ENCODE data around the gene ZSCAN5C. TPM values are rescaled to one million over a fixed set of nuclear protein-coding genes. Genes with fewer than 3 reads are reported as not detected.
"Not testable (repeated sequence)": the region's sequence is repeated elsewhere in the genome, so short reads cannot be mapped to it uniquely, and the experiment has no call there.

ZSCAN5C gene
- total RNA-seq, 1 donor: not detected

- TF ChIP-seq CTCF (IDR thresholded peaks at IDR 0.05; ENCODE audit: insufficient read depth, low read depth, low read length): no peak
- no peak overlapping the region for H3K4me3 ChIP-seq (ENCODE audit: low read depth, low read length)
- DNase-seq (ENCODE audit: low read depth): no peak
Observed at GRCh38 chr19:56191115-56191514, 11.0 kb upstream of the ZSCAN5C start.

GRCh38 chr19:56191711-56192110 is 10.4 kb upstream of the ZSCAN5C start:
- DNase-seq (ENCODE audit: low read depth): no peak
- TF ChIP-seq CTCF (IDR thresholded peaks at IDR 0.05; ENCODE audit: insufficient read depth, low read depth, low read length): no peak
- no peak overlapping the region for H3K4me3 ChIP-seq (ENCODE audit: low read depth, low read length)

GRCh38 chr19:56193981-56194640 is 8.0 kb upstream of the ZSCAN5C start:
- H3K4me3 ChIP-seq (ENCODE audit: low read depth, low read length): no peak overlapping the region
- no peak for DNase-seq (ENCODE audit: low read depth)
- no peak for TF ChIP-seq CTCF (IDR thresholded peaks at IDR 0.05; ENCODE audit: insufficient read depth, low read depth, low read length)

GRCh38 chr19:56197646-56198045 is 4.4 kb upstream of the ZSCAN5C start, which contains the start of gene ZSCAN5B:
TSS of gene ZSCAN5B (minus strand) at chr19:56197783. CDS start at chr19:56193052, 4,731 bp downstream.
- DNase-seq (ENCODE audit: low read depth); H3K4me3 ChIP-seq (ENCODE audit: low read depth, low read length): not testable (repeated sequence)

- no peak overlapping the region for H3K4me3 ChIP-seq (ENCODE audit: low read depth, low read length)
- DNase-seq (ENCODE audit: low read depth): no peak
- TF ChIP-seq CTCF (IDR thresholded peaks at IDR 0.05; ENCODE audit: insufficient read depth, low read depth, low read length): no peak
Observed at GRCh38 chr19:56199687-56200086, 2.4 kb upstream of the ZSCAN5C start.

GRCh38 chr19:56207581-56207980 is 5.5 kb downstream of the ZSCAN5C start:
- H3K4me3 ChIP-seq (ENCODE audit: low read depth, low read length); DNase-seq (ENCODE audit: low read depth): not testable (repeated sequence)

GRCh38 chr19:56209091-56209490 is 7.0 kb downstream of the ZSCAN5C start:
- no peak for DNase-seq (ENCODE audit: low read depth)
- no peak overlapping the region for H3K4me3 ChIP-seq (ENCODE audit: low read depth, low read length)
- TF ChIP-seq CTCF (IDR thresholded peaks at IDR 0.05; ENCODE audit: insufficient read depth, low read depth, low read length): no peak

- DNase-seq (ENCODE audit: low read depth); H3K4me3 ChIP-seq (ENCODE audit: low read depth, low read length): not testable (repeated sequence)
Observed at GRCh38 chr19:56210036-56210435, 8.0 kb downstream of the ZSCAN5C start.

Measured in fibroblast of villous mesenchyme (primary cell).